T-helper 2 cell treated with Interferon-gamma antibody and Interleukin-4, amounts not matched to agents 5 μg/mL and 100 μg/mL, for 36 hours (primary cell): Measurements from ENCODE around the gene WNK1.
"Not testable (repeated sequence)": the region's sequence is repeated elsewhere in the genome, so short reads cannot be mapped to it uniquely, and the experiment has no call there.

ENCODE experiments used
- DNase-seq: peaks from one replicate; pipeline ENCODE4 v3.0.0; 2021; ENCODE audit warnings: low spot score
- H3K27ac Mint-ChIP-seq: one replicate; pipeline ENCODE4 v1.8.0; 2021; ENCODE audit warnings: mild to moderate bottlenecking, mixed read lengths
- H3K27me3 Mint-ChIP-seq: one replicate; pipeline ENCODE4 v1.8.0; 2021; ENCODE audit warnings: low read depth, mixed read lengths
- H3K36me3 Mint-ChIP-seq: one replicate; pipeline ENCODE4 v1.8.0; 2021; ENCODE audit warnings: low read depth, mixed read lengths
- H3K4me1 Mint-ChIP-seq: one replicate; pipeline ENCODE4 v1.8.0; 2021; ENCODE audit warnings: low read depth, mixed read lengths
- H3K4me3 Mint-ChIP-seq: one replicate; pipeline ENCODE4 v1.8.0; 2022; ENCODE audit warnings: mild to moderate bottlenecking, moderate library complexity, mixed read lengths
- H3K9me3 Mint-ChIP-seq: one replicate; pipeline ENCODE4 v1.8.0; 2021; ENCODE audit warnings: mixed read lengths

The WNK1 gene

GRCh38 chr12:753611-754472, 1.5 kb downstream of the WNK1 start:
- Mint-ChIP-seq H3K4me3 (peak overlapping the region; percentile 92), H3K9me3 (no peaks in the 10 kb centered on the region), H3K36me3 (peaks cover 33% of the 10 kb centered on the region), H3K27me3 (no peaks in the 10 kb centered on the region), H3K4me1 (peaks cover 28% of the 10 kb centered on the region), H3K27ac (peak overlapping the region; percentile 90)
- DNase-seq, result peak; percentile 39

- no peak for DNase-seq
- H3K4me3 Mint-ChIP-seq, result peak overlapping the region; percentile 92
- H3K27me3 Mint-ChIP-seq, result no peaks in the 10 kb centered on the region
- H3K9me3 Mint-ChIP-seq, result no peaks in the 10 kb centered on the region
- H3K4me1 Mint-ChIP-seq, result peaks cover 27% of the 10 kb centered on the region
- peaks cover 33% of the 10 kb centered on the region for H3K36me3 Mint-ChIP-seq
- H3K27ac Mint-ChIP-seq, result peak overlapping the region; percentile 90
Measured at GRCh38 chr12:754473-754820, 2.1 kb downstream of the WNK1 start.

GRCh38 chr12:754851-755562, 2.6 kb downstream of the WNK1 start:
- no peaks in the 10 kb centered on the region for H3K27me3 Mint-ChIP-seq
- H3K4me1 Mint-ChIP-seq, result peaks cover 27% of the 10 kb centered on the region
- peaks cover 37% of the 10 kb centered on the region for H3K36me3 Mint-ChIP-seq
- H3K4me3 Mint-ChIP-seq, result peak overlapping the region; percentile 92
- H3K9me3 Mint-ChIP-seq, result no peaks in the 10 kb centered on the region
- DNase-seq, result peak; percentile 46
- H3K27ac Mint-ChIP-seq, result peak overlapping the region; percentile 87

GRCh38 chr12:759628-760027, 7.2 kb downstream of the WNK1 start:
- Mint-ChIP-seq H3K4me3 (peak overlapping the region; percentile 21), H3K27ac (peak overlapping the region; percentile 7), H3K36me3 (peaks cover 40% of the 10 kb centered on the region), H3K4me1 (peaks cover 33% of the 10 kb centered on the region), H3K9me3 (no peaks in the 10 kb centered on the region), H3K27me3 (no peaks in the 10 kb centered on the region)
- no peak for DNase-seq

GRCh38 chr12:761256-761655, 8.9 kb downstream of the WNK1 start:
- peaks cover 28% of the 10 kb centered on the region for H3K4me1 Mint-ChIP-seq
- peaks cover 29% of the 10 kb centered on the region for H3K36me3 Mint-ChIP-seq
- no peak overlapping the region for H3K4me3 Mint-ChIP-seq
- DNase-seq, result no peak
- H3K27ac Mint-ChIP-seq, result no peak overlapping the region
- H3K27me3 Mint-ChIP-seq, result no peaks in the 10 kb centered on the region
- no peaks in the 10 kb centered on the region for H3K9me3 Mint-ChIP-seq

GRCh38 chr12:765840-766239, 13.5 kb downstream of the WNK1 start:
- no peaks in the 10 kb centered on the region for H3K27me3 Mint-ChIP-seq

DNA sequence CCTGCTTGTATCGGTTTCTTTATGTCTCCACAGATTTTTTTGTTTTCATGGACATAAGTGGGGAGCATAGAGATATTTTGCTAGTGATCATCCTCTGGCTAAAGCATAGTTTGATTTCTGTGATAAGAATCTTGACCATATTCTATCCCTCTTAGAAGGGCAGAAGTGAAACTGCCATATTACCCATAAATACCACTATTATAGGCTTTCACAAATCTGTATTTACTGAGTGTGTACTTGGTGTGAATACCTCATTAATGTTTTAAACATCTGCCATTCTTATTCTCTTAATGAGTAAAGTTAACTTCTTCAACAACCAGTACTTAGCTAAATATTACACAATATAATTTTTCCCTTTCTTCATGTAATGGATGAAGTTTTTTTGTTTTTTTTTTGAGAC, 16.1 kb downstream of the WNK1 start:
- Mint-ChIP-seq H3K27me3 (no peaks in the 10 kb centered on the region), H3K4me1 (peaks cover 37% of the 10 kb centered on the region), H3K36me3 (peaks cover 23% of the 10 kb centered on the region), H3K9me3 (no peaks in the 10 kb centered on the region), H3K4me3 (no peak overlapping the region), H3K27ac (no peak overlapping the region)
- no peak for DNase-seq

More at GRCh38 chr12:765840-766239, 13.5 kb downstream of the WNK1 start:
- Mint-ChIP-seq H3K4me3 (peak overlapping the region; percentile 5), H3K27ac (no peak overlapping the region), H3K36me3 (peaks cover 23% of the 10 kb centered on the region), H3K4me1 (peaks cover 29% of the 10 kb centered on the region), H3K9me3 (no peaks in the 10 kb centered on the region)
- DNase-seq, result no peak

DNA sequence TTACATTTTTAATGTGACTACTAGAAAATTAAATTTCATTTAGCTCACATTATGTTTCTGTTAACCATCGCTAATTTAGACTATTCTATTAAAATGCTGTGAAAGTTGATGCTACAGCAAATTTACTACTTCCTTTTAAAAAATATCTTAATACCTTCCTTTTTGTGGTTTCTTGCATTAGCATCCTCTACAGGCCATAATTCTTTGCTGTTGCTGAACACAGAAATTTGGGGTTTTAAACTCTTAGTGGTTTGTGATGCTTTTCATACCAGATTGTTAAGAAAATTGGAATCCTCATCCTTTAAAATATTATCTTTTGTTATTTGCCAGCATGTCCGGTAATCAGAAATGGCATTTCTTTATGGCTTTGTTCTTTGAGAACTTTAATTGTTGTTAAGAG, 18.1 kb downstream of the WNK1 start:
- Mint-ChIP-seq H3K4me3 (no peak overlapping the region), H3K36me3 (peaks cover 17% of the 10 kb centered on the region), H3K27ac (no peak overlapping the region), H3K4me1 (peaks cover 40% of the 10 kb centered on the region), H3K27me3 (no peaks in the 10 kb centered on the region), H3K9me3 (no peaks in the 10 kb centered on the region)
- no peak for DNase-seq

DNA sequence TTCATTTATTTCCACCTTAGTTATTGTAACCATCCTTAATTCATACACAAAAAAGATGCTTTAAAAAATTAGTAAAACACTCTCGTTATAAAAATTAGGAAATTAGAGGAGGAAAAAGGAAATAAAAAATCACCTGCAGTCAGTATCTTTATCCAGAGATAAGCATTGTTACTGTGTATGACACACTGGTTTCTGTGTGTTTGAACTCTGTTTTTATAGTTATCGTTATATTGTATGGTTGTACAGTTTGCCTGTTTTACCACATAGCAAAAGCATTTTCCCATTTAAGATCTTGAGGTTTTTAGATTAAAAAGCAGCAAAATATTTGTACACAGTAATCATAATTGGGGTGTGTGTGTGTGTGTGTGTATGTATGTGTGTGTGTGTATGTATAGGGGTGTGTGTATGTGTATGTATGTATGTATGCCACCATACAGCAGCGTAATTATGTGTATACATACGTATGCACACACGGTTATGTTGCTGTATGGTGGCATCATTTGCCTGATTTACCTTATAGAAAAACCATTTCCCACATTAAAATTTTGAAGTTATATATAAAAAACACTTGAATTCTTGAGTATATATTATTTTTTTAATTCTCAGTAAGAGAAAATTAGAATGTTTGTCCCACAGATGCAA, 19.8 kb downstream of the WNK1 start:
- Mint-ChIP-seq H3K9me3 (no peaks in the 10 kb centered on the region), H3K36me3 (peaks cover 16% of the 10 kb centered on the region), H3K27ac (peak overlapping the region; percentile 17), H3K4me3 (no peak overlapping the region), H3K27me3 (no peaks in the 10 kb centered on the region), H3K4me1 (peaks cover 41% of the 10 kb centered on the region)
- DNase-seq, result no peak

- H3K4me3 Mint-ChIP-seq, result no peak overlapping the region
- no peaks in the 10 kb centered on the region for H3K9me3 Mint-ChIP-seq
- no peaks in the 10 kb centered on the region for H3K27me3 Mint-ChIP-seq
- H3K4me1 Mint-ChIP-seq, result peaks cover 44% of the 10 kb centered on the region
- no peak for DNase-seq
- peaks cover 12% of the 10 kb centered on the region for H3K36me3 Mint-ChIP-seq
- H3K27ac Mint-ChIP-seq, result no peak overlapping the region
Measured at GRCh38 chr12:774051-774614, 21.8 kb downstream of the WNK1 start.

DNA sequence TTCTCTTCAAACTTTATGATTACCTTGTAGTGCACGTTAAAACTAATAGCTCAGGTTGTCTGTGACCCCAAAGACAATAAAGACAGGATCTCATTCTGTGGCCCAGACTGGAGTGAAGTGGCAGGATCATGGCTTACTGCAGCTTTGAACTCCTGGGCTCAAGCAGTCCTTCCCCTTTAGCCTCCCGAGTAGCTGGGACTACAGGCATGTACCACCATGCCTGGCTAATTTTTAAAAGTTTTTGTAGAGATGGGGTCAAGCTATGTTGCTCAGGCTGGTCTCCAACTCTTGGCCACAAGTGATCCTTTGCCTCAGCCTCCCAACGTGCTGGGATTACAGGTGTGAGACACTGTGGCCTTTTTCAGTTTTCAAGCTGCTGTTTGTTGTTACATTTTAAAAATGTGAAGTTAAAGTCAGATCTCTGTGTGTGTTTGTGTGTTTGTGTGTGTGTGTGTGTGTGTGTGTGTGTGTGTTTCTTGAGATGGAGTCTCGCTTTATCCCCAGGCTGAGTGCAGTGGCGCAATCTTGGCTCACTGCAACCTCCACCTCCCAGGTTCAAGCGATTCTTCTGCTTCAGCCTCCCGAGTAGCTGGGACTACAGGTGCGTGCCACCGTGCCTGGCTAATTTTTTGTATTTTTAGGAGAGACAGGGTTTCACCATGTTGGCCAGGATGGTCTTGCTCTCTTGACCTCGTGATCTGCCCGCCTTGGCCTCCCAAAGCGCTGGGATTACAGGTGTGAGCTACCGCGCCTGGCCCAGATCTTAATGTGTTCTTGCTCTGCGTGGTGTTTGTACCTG, 23.8 kb downstream of the WNK1 start:
- peaks cover 51% of the 10 kb centered on the region for H3K4me1 Mint-ChIP-seq
- DNase-seq, H3K4me3 Mint-ChIP-seq, H3K27ac Mint-ChIP-seq, H3K27me3 Mint-ChIP-seq, H3K9me3 Mint-ChIP-seq, H3K36me3 Mint-ChIP-seq: not testable (repeated sequence)

DNA sequence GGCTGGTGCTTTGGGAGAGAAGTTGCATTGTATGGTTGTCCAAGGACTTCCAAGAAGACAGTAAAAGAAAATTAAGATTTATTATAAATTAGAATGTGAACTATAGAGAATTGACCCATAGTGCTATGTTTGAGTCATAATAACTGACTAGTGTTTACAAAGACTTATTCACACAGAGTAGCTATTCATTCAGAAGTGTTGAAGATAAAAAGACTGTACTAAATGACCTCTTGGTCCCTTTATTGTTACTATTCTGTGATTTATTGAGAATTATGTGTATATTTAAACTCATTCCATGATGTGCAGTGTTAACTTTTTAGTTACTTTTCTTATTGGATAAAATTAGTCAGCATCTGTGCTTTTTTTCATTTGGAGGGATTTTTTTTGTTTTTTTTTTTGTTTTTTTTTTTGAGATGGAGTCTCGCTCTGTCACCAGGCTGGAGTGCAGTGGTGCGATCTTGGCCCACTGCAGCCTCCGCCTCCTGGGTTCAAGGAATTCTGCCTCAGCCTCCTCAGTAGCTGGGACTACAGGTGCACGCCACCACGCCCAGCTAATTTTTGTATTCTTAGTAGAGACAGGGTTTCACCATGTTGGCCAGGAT, 24.5 kb downstream of the WNK1 start:
- H3K4me1 Mint-ChIP-seq, result peaks cover 54% of the 10 kb centered on the region
- not testable (repeated sequence) for H3K4me3 Mint-ChIP-seq

GRCh38 chr12:777550-778047, 25.2 kb downstream of the WNK1 start:
- Mint-ChIP-seq H3K27ac (no peak overlapping the region), H3K27me3 (no peaks in the 10 kb centered on the region), H3K4me3 (no peak overlapping the region), H3K36me3 (peaks cover 8% of the 10 kb centered on the region), H3K9me3 (no peaks in the 10 kb centered on the region), H3K4me1 (peaks cover 51% of the 10 kb centered on the region)
- DNase-seq, result no peak

More for the DNA sequence above, 24.5 kb downstream of the WNK1 start:
- H3K27ac Mint-ChIP-seq, DNase-seq, H3K9me3 Mint-ChIP-seq, H3K27me3 Mint-ChIP-seq, H3K36me3 Mint-ChIP-seq: not testable (repeated sequence)
